AG08395 (cell line): ENCODE data around the gene MDM1.
A peak's percentile ranks its signal among the peaks of the same experiment; 100 is the strongest.

ENCODE experiments used
- DNase-seq: peaks from one replicate; pipeline ENCODE4 v3.0.0; 2012; ENCODE audit warnings: mixed read lengths, low spot score

The MDM1 gene

GRCh38 chr12:68271346-68271745 lies 60.8 kb downstream of the MDM1 start:
- no peak for DNase-seq

GRCh38 chr12:68270358-68270757 lies 61.8 kb downstream of the MDM1 start:
- no peak for DNase-seq

DNA sequence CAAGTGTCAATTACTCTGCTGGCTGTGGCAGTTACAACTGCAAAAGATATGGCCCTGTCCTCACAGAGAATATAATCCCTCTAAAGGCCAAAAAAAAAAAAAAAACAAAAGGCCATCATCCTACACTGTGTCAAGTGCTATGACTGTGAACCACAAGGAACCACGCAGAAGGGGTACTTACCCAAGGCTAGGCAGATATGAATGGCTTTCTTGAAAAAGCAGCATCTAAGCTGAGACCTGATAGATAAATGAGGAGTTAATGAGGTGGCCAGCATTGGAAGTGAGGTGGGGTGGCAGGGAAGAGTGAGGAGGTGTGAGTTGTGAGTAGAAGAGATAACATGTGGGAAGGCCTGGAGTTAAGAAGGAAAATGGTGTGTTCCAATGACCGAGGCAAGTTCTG lies 62.4 kb downstream of the MDM1 start:
- DNase-seq, result no peak

DNA sequence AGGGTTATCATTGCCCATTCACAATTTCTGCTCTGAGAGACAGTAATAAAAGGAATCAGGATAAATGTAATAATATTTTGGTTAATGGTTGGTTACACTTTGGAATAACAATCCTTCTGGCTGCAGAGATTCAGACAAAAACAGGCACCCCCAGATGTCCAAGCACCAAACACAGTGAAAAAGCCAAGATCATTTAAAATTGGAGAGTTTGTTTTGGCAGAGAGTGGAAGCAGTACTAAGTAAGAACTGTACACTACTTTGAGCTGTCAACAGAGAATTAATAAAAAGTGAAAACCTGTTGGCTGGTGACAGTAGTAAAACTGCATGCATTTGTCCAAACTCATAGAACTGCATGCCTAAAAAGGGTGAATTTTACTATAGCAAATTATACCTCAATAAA lies 63.2 kb downstream of the MDM1 start:
- no peak for DNase-seq

DNA sequence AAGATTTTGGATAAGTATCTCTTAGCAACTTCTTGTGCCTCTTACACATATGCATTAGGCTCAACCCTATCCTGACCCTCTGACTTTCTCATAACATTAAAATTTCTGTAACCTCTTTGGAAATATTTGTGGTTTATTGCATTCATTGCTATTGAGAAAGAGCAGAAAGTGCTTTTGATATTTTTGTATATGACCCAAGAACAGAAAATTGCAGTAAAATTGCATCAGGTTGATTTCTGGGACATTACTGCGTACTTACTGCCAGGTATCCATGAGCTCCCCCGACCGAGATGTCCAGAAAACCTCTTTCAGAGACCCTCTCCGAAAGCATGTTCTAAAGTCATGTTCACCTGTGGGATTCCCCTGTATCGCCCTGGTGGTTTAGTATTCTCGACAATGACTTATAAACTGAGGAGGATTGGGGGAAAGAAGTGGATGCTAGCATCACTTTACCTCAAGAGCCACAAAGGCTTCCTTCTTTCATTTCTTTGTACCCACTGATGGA lies 64.2 kb downstream of the MDM1 start:
- DNase-seq, result peak; percentile 67

DNA sequence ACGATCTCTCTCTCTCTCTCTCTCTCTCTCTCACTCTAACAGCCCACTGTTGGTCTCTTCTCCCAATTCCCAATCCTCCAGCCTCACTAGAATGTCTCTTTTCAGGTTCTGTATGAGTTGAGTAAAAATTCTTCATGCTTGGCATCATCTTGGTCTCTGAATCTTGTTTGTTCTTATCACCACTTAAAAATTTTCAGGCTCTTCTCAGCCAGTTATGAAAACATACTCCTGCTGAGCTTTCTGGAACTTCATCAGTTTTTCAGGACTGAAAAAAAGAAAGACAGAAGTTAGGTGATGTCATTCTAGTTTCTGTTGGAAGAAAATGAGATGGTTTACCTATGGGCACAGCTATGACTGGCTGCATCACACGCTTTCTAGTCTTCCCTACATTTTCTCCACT lies 67.3 kb downstream of the MDM1 start:
- DNase-seq, result peak; percentile 11

- DNase-seq, result no peak
Observed at GRCh38 chr12:68264158-68264855, 67.9 kb downstream of the MDM1 start.

DNA sequence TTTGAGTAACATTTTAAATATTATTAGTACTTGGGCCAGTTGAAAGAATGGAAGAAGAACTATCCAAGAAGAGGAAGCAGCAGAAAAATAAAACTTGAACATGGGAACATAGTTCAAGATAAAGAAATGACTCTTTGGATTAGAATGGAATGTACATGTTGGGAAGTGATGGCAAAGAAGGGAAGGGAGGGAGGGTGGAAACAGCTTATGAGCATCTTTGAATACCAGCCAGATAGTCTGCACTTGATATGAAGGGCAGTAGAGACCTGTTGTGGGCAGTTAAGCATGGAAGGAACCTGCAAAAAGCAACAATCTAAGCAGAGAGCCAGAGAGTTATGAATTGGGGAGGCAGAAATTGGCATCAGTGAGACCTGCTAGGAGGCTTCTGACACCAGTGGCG lies 68.8 kb downstream of the MDM1 start:
- no peak for DNase-seq

- DNase-seq, result no peak
Observed at GRCh38 chr12:68261896-68262295, 70.3 kb downstream of the MDM1 start.

GRCh38 chr12:68260153-68260552 lies 72.0 kb downstream of the MDM1 start:
- no peak for DNase-seq

- peak; percentile 41 for DNase-seq
Observed at GRCh38 chr12:68259318-68259940, 72.7 kb downstream of the MDM1 start.

DNA sequence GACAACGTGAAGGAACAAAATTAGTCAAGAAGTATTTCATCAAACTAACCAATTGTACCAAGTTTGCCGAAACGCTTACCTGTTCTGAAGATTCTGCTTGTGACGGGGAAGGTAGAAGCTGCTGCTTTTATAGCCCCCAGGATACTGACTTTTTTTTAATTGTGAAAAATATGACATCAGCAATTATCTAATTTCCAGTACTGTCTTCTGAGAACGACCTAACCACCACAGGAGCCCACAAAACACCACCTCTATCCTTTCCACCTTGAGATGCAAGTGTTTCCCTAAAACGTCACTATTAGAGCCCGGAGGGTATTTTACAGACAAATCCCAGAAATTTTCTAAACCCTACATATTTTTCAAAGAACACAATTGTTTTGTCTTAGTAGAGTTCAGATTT lies 78.7 kb downstream of the MDM1 start, which contains the start of gene IL22:
TSS of gene IL22 (minus strand) at position 101 of the 400 bp plus-strand sequence. CDS start 156 bp downstream, outside the sequence.
- DNase-seq, result no peak

- no peak for DNase-seq
Observed at GRCh38 chr12:68252077-68252476, 80.1 kb downstream of the MDM1 start.

DNA sequence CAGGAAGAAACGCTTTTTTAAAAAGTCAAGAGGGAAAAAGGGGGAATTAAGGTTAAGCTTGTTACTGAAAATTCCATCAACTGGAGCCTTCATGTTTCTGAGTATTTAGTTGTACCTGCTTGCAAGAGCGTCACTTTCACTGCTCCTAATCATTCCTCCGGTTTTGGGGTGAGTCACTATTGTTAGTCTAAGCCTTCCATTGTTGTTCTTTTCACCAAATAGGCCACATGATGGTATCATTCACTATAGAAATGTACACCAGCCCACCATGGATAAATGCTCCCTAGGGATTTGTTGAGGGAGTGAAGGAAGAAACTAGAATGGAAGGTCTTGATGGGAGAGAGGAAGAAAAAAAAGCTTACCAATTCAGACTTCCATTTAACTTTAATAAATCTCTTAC lies 81.7 kb downstream of the MDM1 start:
- DNase-seq, result no peak

DNA sequence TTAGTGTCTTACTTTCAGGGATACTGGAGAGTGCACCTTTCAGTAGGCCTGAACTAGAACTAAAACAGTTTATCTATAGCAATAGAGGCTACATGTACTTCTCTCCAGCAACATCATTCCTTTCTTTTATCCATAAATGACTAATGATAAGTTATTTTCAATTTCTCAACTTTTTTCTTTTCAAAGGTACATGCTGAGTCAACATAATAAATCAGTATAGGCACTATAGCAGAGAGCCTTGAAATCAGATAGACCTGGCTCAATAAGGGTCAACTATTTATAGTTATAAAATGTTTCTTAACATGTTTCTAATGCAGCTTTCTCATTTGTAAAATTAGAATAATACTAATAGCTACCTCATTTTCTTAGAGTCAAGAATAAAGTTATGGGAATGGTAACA lies 84.4 kb downstream of the MDM1 start:
- DNase-seq, result no peak

DNA sequence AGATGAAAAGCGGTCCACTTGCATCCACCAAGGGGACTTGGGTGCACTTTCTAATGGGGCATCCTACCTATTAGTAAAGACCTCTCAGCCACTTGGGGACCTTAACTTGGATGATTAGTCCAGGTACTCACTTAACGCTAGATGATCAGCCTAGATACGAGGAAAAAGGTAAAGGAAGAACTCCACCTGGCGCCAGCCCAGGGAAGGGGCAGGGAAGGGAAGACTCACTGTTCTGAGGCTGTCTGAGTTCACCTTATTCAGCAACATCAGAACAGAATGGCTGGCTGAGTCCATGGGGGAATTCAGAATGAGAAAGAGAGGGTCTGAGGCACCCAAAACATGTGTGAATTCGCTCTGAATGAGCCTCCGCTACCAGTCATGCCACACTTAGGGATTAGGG lies 85.8 kb downstream of the MDM1 start:
- no peak for DNase-seq

- DNase-seq, result no peak
Observed at GRCh38 chr12:68245180-68246021, 86.8 kb downstream of the MDM1 start.
